GM23338 (cell line): ENCODE data around the gene PDCD2L. TPM values are rescaled to one million over a fixed set of nuclear protein-coding genes. Genes with fewer than 3 reads are reported as not detected.

Experiments
- ATAC-seq: fragments of 200-7000 bp; cut with Tn5 transposase; 3 replicates; pipeline ENCODE4 v1.9.1; 2020
- DNase-seq: peaks from one replicate; pipeline ENCODE4 v3.0.0-alpha.2; 2015; ENCODE audit warnings: low spot score
- H2AFZ ChIP-seq: fragments of 200-600 bp; sonication (generic); 2 replicates; pipeline ENCODE4 v1.8.0; 2016; ENCODE audit warnings: antibody characterized with exemption, mild to moderate bottlenecking, moderate library complexity
- H3F3A ChIP-seq: fragments of 200-600 bp; sonication (generic); replicated peaks from 2 replicates; pipeline ENCODE4 v1.8.0; 2017; ENCODE audit warnings: antibody characterized with exemption, mixed run types, low read depth
- H3K27ac ChIP-seq: fragments of 200-600 bp; sonication (generic); 2 replicates; pipeline ENCODE4 v1.6.1; 2016; ENCODE audit warnings: low read depth
- H3K27me3 ChIP-seq: fragments of 200-600 bp; sonication (generic); 2 replicates; pipeline ENCODE4 v1.8.0; 2016; ENCODE audit warnings: mild to moderate bottlenecking, mixed run types, moderate library complexity; ENCODE audit not compliant: insufficient read depth
- H3K36me3 ChIP-seq: fragments of 200-600 bp; sonication (generic); 2 replicates; pipeline ENCODE4 v1.8.0; 2016; ENCODE audit warnings: mild to moderate bottlenecking; ENCODE audit not compliant: insufficient read depth
- H3K4me1 ChIP-seq: fragments of 200-600 bp; sonication (generic); 2 replicates; pipeline ENCODE4 v1.8.0; 2016; ENCODE audit warnings: mild to moderate bottlenecking, moderate library complexity; ENCODE audit not compliant: insufficient read depth
- H3K4me2 ChIP-seq: fragments of 200-600 bp; sonication (generic); 2 replicates; pipeline ENCODE4 v1.7.1; 2017; ENCODE audit warnings: mixed run types
- H3K4me3 ChIP-seq: fragments of 200-600 bp; sonication (generic); 2 replicates; pipeline ENCODE4 v1.6.1; 2016; ENCODE audit warnings: mixed run types
- H3K79me2 ChIP-seq: fragments of 200-600 bp; sonication (generic); replicated peaks from 2 replicates; pipeline ENCODE4 v1.8.0; 2017; ENCODE audit warnings: mild to moderate bottlenecking; ENCODE audit not compliant: insufficient read depth
- H3K9me2 ChIP-seq: fragments of 200-600 bp; sonication (generic); 2 replicates; pipeline ENCODE4 v1.8.0; 2017; ENCODE audit not compliant: insufficient read depth
- H4K20me1 ChIP-seq: fragments of 200-600 bp; sonication (generic); replicated peaks from 2 replicates; pipeline ENCODE4 v1.8.0; 2017; ENCODE audit warnings: mild to moderate bottlenecking; ENCODE audit not compliant: insufficient read depth
- H3K27ac Mint-ChIP-seq: 2 replicates; pipeline ENCODE4 v1.8.0; 2020; ENCODE audit warnings: inconsistent platforms, mild to moderate bottlenecking, moderate library complexity, mixed read lengths
- H3K27me3 Mint-ChIP-seq: 3 replicates; pipeline ENCODE4 v1.8.0; 2022; ENCODE audit warnings: low read depth, mild to moderate bottlenecking, moderate library complexity, mixed read lengths, inconsistent platforms; ENCODE audit not compliant: insufficient read depth, poor library complexity
- H3K36me3 Mint-ChIP-seq: 3 replicates; pipeline ENCODE4 v1.8.0; 2021; ENCODE audit warnings: low read depth, mild to moderate bottlenecking, inconsistent platforms, moderate library complexity, mixed read lengths
- H3K4me1 Mint-ChIP-seq: 3 replicates; pipeline ENCODE4 v1.8.0; 2020; ENCODE audit warnings: mild to moderate bottlenecking, inconsistent platforms, mixed read lengths
- H3K4me3 Mint-ChIP-seq: 3 replicates; pipeline ENCODE4 v1.8.0; 2021; ENCODE audit warnings: moderate library complexity, mild to moderate bottlenecking, inconsistent platforms, mixed read lengths
- H3K9me3 Mint-ChIP-seq: 3 replicates; pipeline ENCODE4 v1.8.0; 2020; ENCODE audit warnings: moderate library complexity, mild to moderate bottlenecking, inconsistent platforms, mixed read lengths
- CREB1 ChIP-seq: fragments of 250-450 bp; sonication (Bioruptor Pico); IDR thresholded peaks from 2 replicates; pipeline ENCODE4 v1.5.0; 2020; ENCODE audit warnings: low read depth, mild to moderate bottlenecking, moderate library complexity
- EZH2 ChIP-seq: fragments of 200-600 bp; sonication (generic); IDR thresholded peaks from one replicate; pipeline ENCODE4 v1.8.0; 2017; ENCODE audit warnings: antibody characterized with exemption, mild to moderate bottlenecking, low read depth; ENCODE audit not compliant: unreplicated experiment
- EZH2phosphoT487 ChIP-seq: fragments of 200-600 bp; sonication (generic); IDR thresholded peaks from one replicate; pipeline ENCODE4 v1.8.1; 2018; ENCODE audit warnings: antibody characterized with exemption; ENCODE audit not compliant: unreplicated experiment
- JUNB ChIP-seq: IDR thresholded peaks from one replicate; pipeline ENCODE4 v1.6.1; 2016; ENCODE audit warnings: antibody characterized with exemption; ENCODE audit not compliant: unreplicated experiment
- NANOG ChIP-seq: IDR thresholded peaks from 2 replicates; pipeline ENCODE4 v1.6.1; 2016; ENCODE audit warnings: antibody characterized with exemption, borderline replicate concordance
- POLR2AphosphoS5 ChIP-seq: IDR thresholded peaks from 2 replicates; pipeline ENCODE4 v1.6.1; 2016; ENCODE audit warnings: antibody characterized with exemption, low read depth
- polyA plus RNA-seq: library from polyadenylated mRNA; unstranded; fragments of >200 nt; fragmentation: Nextera tagmentation; extraction: Ambion mirVana; gene quantifications from 2 replicates; pipeline ENCODE4 v1.2.1, GENCODE V29; 2016
- total RNA-seq: library from RNA; depleted of rRNA; stranded (reverse); fragments of >200 nt; shearing (Covaris generic); gene quantifications from 2 replicates; pipeline ENCODE4 v1.2.3, GENCODE V29; 2014
- TF ChIP-seq, protein P1 (sequence below): fragments of 250-450 bp; sonication (Bioruptor Pico); IDR thresholded peaks from 2 replicates; pipeline ENCODE4 v1.5.0; 2020; ENCODE audit warnings: mild to moderate bottlenecking, moderate library complexity
- TF ChIP-seq, protein P2 (sequence below): IDR thresholded peaks from 2 replicates; pipeline ENCODE4 v1.6.1; 2016; ENCODE audit warnings: antibody characterized with exemption
- TF ChIP-seq, protein P3 (sequence below): IDR thresholded peaks from one replicate; pipeline ENCODE4 v1.6.1; 2018; ENCODE audit warnings: antibody characterized with exemption; ENCODE audit not compliant: unreplicated experiment
- TF ChIP-seq, protein P4 (sequence below), 2 experiments: fragments of 200-600 bp in 1 of 2; sonication (generic) in 1 of 2; conservative IDR thresholded peaks; 2 replicates each; pipeline versions ENCODE4 v1.5.1 to v1.6.1; 2016 to 2017; ENCODE audit warnings: antibody characterized with exemption in 2 of 2, low read depth in 2 of 2, mild to moderate bottlenecking in 2 of 2, moderate library complexity in 1 of 2

The PDCD2L gene
- total and polyA plus RNA-seq, 2 experiments from 2014 or later = 61.3 to 67.2 TPM

DNA sequence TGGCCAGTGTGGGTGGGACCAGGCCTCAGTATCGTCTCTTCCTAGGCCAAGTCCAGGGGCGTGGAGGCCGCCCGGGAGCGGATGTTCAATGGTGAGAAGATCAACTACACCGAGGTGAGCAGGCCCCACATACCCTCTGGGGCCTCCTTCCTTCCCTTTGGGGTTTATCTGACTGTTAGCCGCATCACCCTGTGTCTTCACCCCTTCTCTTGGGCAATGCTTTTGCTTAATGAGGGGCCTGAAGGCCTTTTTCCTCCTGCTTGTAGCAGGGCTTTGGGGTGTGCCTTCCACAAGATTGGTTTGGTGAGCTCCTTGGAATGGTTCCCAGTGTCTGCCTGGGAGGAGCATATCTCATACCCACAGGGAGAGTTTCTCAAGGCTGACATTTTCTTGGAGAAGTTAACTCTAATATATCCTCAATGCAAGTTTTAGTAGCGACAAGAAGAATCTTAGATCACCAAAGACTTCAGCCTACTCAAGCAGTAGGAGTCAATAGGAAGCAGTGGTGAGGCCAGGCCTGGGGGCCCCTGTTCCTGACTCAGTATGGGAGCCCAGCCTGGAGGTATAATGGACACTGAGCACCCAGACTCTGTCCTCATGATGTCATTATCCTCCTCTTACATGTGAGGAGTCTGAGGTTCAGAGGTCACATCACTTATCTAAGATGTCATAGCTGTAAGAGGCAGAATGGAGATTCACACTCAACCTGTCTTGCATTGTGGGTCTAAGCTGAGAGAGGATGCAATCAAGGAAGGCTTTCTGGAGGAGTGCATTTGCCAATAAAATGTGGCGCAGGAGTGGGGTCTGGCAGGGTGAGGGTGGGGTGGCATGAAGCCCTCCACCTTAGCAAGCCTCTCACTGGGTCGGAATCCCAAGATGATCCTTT lies 37.2 kb upstream of the PDCD2L start (continued):
- TF ChIP-seq, protein P1, sequence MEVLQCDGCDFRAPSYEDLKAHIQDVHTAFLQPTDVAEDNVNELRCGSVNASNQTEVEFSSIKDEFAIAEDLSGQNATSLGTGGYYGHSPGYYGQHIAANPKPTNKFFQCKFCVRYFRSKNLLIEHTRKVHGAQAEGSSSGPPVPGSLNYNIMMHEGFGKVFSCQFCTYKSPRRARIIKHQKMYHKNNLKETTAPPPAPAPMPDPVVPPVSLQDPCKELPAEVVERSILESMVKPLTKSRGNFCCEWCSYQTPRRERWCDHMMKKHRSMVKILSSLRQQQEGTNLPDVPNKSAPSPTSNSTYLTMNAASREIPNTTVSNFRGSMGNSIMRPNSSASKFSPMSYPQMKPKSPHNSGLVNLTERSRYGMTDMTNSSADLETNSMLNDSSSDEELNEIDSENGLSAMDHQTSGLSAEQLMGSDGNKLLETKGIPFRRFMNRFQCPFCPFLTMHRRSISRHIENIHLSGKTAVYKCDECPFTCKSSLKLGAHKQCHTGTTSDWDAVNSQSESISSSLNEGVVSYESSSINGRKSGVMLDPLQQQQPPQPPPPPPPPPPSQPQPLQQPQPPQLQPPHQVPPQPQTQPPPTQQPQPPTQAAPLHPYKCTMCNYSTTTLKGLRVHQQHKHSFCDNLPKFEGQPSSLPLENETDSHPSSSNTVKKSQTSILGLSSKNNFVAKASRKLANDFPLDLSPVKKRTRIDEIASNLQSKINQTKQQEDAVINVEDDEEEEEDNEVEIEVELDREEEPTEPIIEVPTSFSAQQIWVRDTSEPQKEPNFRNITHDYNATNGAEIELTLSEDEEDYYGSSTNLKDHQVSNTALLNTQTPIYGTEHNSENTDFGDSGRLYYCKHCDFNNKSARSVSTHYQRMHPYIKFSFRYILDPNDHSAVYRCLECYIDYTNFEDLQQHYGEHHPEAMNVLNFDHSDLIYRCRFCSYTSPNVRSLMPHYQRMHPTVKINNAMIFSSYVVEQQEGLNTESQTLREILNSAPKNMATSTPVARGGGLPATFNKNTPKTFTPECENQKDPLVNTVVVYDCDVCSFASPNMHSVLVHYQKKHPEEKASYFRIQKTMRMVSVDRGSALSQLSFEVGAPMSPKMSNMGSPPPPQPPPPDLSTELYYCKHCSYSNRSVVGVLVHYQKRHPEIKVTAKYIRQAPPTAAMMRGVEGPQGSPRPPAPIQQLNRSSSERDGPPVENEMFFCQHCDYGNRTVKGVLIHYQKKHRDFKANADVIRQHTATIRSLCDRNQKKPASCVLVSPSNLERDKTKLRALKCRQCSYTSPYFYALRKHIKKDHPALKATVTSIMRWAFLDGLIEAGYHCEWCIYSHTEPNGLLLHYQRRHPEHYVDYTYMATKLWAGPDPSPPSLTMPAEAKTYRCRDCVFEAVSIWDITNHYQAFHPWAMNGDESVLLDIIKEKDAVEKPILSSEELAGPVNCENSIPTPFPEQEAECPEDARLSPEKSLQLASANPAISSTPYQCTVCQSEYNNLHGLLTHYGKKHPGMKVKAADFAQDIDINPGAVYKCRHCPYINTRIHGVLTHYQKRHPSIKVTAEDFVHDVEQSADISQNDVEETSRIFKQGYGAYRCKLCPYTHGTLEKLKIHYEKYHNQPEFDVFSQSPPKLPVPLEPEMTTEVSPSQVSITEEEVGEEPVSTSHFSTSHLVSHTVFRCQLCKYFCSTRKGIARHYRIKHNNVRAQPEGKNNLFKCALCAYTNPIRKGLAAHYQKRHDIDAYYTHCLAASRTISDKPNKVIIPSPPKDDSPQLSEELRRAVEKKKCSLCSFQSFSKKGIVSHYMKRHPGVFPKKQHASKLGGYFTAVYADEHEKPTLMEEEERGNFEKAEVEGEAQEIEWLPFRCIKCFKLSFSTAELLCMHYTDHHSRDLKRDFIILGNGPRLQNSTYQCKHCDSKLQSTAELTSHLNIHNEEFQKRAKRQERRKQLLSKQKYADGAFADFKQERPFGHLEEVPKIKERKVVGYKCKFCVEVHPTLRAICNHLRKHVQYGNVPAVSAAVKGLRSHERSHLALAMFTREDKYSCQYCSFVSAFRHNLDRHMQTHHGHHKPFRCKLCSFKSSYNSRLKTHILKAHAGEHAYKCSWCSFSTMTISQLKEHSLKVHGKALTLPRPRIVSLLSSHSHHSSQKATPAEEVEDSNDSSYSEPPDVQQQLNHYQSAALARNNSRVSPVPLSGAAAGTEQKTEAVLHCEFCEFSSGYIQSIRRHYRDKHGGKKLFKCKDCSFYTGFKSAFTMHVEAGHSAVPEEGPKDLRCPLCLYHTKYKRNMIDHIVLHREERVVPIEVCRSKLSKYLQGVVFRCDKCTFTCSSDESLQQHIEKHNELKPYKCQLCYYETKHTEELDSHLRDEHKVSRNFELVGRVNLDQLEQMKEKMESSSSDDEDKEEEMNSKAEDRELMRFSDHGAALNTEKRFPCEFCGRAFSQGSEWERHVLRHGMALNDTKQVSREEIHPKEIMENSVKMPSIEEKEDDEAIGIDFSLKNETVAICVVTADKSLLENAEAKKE (CRISPR knock-in tag) = no peak
- TF ChIP-seq JUNB (no peak), POLR2AphosphoS5 (no peak), EZH2 (no peak), CREB1 (CRISPR knock-in tag) (no peak), EZH2phosphoT487 (no peak)

DNA sequence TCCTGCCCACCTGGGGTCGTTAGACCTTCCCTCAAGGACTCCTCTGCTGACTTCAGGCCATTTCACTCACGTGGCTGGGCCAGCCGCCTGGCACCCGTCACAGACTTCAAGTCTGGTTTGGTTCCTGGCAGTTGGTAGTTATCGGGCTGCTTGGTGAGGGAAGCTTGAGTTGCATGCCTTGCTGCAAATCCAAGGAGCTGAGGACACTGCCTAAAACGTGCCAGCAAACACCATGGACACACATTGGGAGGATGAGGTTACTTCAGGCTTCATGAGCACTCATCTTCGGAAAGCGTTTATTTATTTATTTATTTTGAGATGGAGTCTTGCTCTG lies 36.6 kb upstream of the PDCD2L start:
- DNase-seq = no peak
- H3K36me3 ChIP-seq = peaks cover 28% of the 10 kb centered on the region
- Mint-ChIP-seq H3K4me1 (peaks cover 20% of the 10 kb centered on the region), H3K27me3 (peaks cover 22% of the 10 kb centered on the region), H3K4me3 (no peak overlapping the region), H3K27ac (no peak overlapping the region), H3K9me3 (no peaks in the 10 kb centered on the region), H3K36me3 (peaks cover 68% of the 10 kb centered on the region)
- H3K27ac ChIP-seq = no peak overlapping the region
- H3K27me3 ChIP-seq = no peaks in the 10 kb centered on the region
- no peak overlapping the region for H2AFZ ChIP-seq
- TF ChIP-seq EZH2phosphoT487 (no peak), NANOG (no peak), JUNB (no peak)
- TF ChIP-seq, protein P2, sequence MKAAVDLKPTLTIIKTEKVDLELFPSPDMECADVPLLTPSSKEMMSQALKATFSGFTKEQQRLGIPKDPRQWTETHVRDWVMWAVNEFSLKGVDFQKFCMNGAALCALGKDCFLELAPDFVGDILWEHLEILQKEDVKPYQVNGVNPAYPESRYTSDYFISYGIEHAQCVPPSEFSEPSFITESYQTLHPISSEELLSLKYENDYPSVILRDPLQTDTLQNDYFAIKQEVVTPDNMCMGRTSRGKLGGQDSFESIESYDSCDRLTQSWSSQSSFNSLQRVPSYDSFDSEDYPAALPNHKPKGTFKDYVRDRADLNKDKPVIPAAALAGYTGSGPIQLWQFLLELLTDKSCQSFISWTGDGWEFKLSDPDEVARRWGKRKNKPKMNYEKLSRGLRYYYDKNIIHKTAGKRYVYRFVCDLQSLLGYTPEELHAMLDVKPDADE = no peak
- TF ChIP-seq, protein P3, sequence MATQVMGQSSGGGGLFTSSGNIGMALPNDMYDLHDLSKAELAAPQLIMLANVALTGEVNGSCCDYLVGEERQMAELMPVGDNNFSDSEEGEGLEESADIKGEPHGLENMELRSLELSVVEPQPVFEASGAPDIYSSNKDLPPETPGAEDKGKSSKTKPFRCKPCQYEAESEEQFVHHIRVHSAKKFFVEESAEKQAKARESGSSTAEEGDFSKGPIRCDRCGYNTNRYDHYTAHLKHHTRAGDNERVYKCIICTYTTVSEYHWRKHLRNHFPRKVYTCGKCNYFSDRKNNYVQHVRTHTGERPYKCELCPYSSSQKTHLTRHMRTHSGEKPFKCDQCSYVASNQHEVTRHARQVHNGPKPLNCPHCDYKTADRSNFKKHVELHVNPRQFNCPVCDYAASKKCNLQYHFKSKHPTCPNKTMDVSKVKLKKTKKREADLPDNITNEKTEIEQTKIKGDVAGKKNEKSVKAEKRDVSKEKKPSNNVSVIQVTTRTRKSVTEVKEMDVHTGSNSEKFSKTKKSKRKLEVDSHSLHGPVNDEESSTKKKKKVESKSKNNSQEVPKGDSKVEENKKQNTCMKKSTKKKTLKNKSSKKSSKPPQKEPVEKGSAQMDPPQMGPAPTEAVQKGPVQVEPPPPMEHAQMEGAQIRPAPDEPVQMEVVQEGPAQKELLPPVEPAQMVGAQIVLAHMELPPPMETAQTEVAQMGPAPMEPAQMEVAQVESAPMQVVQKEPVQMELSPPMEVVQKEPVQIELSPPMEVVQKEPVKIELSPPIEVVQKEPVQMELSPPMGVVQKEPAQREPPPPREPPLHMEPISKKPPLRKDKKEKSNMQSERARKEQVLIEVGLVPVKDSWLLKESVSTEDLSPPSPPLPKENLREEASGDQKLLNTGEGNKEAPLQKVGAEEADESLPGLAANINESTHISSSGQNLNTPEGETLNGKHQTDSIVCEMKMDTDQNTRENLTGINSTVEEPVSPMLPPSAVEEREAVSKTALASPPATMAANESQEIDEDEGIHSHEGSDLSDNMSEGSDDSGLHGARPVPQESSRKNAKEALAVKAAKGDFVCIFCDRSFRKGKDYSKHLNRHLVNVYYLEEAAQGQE = no peak
- TF ChIP-seq, protein P4, sequence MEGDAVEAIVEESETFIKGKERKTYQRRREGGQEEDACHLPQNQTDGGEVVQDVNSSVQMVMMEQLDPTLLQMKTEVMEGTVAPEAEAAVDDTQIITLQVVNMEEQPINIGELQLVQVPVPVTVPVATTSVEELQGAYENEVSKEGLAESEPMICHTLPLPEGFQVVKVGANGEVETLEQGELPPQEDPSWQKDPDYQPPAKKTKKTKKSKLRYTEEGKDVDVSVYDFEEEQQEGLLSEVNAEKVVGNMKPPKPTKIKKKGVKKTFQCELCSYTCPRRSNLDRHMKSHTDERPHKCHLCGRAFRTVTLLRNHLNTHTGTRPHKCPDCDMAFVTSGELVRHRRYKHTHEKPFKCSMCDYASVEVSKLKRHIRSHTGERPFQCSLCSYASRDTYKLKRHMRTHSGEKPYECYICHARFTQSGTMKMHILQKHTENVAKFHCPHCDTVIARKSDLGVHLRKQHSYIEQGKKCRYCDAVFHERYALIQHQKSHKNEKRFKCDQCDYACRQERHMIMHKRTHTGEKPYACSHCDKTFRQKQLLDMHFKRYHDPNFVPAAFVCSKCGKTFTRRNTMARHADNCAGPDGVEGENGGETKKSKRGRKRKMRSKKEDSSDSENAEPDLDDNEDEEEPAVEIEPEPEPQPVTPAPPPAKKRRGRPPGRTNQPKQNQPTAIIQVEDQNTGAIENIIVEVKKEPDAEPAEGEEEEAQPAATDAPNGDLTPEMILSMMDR (conservative IDR thresholded peaks at IDR 0.05; ENCODE audit: low read depth in 2 of 2) = no peak
- peaks cover 28% of the 10 kb centered on the region for H4K20me1 ChIP-seq
- H3F3A ChIP-seq = peaks cover 12% of the 10 kb centered on the region
- peaks cover 8% of the 10 kb centered on the region for H3K4me1 ChIP-seq
- no peak overlapping the region for H3K4me2 ChIP-seq
- no peak for ATAC-seq
- H3K9me2 ChIP-seq = no peaks in the 10 kb centered on the region
- peaks cover 39% of the 10 kb centered on the region for H3K79me2 ChIP-seq
- no peak overlapping the region for H3K4me3 ChIP-seq
